Heart right ventricle (tissue), 16 donors: ENCODE measurements around the gene WDR20. TPM values are rescaled to one million over a fixed set of nuclear protein-coding genes. Genes with fewer than 3 reads are reported as not detected.

ENCODE experiments used
- ATAC-seq, 8 donors: fragments of 200-7000 bp; cut with Tn5 transposase; one replicate each; pipeline ENCODE4 v1.9.1; 2020; ENCODE audit warnings: mild to moderate bottlenecking in 8 of 8, moderate library complexity in 8 of 8, moderate number of reproducible peaks in 1 of 8
- DNase-seq, 2 donors: peaks; one replicate each; pipeline ENCODE4 v3.0.0-alpha.2; 2020
- H3K27ac ChIP-seq, 10 donors: fragments of 200-600 bp; sonication (generic) in 2 of 10; one replicate each; pipeline versions ENCODE4 v1.5.0 to v1.8.0; 2020 to 2022; ENCODE audit warnings: mild to moderate bottlenecking in 3 of 10
- H3K27me3 ChIP-seq, 7 donors: fragments of 200-600 bp; one replicate each; pipeline ENCODE4 v1.8.0; 2021 to 2022; ENCODE audit warnings: mild to moderate bottlenecking in 2 of 7
- H3K36me3 ChIP-seq, 9 donors: fragments of 200-600 bp; sonication (generic) in 1 of 9; one replicate each; pipeline versions ENCODE4 v1.5.0 to v1.8.0; 2020 to 2022; ENCODE audit warnings: mild to moderate bottlenecking in 2 of 9
- H3K4me1 ChIP-seq, 9 donors: fragments of 200-600 bp; sonication (generic) in 1 of 9; one replicate each; pipeline versions ENCODE4 v1.5.0 to v1.8.0; 2020 to 2022; ENCODE audit warnings: mild to moderate bottlenecking in 4 of 9
- H3K4me3 ChIP-seq, 10 donors: fragments of 200-600 bp; sonication (generic) in 2 of 10; one replicate each; pipeline versions ENCODE4 v1.5.0 to v1.8.0; 2020 to 2022; ENCODE audit warnings: mild to moderate bottlenecking in 7 of 10, moderate library complexity in 2 of 10
- H3K9me3 ChIP-seq, 11 donors: fragments of 200-600 bp in 10 of 11; sonication (generic) in 2 of 11; one replicate each; pipeline versions ENCODE4 v1.5.0 to v1.8.0; 2013 to 2022; ENCODE audit warnings: mild to moderate bottlenecking in 2 of 11, control low read depth in 1 of 11, moderate library complexity in 1 of 11
- WGBS, 2 donors: extraction: QIAGEN DNeasy Blood & Tissue Kit; methylation state at CpG; one replicate each; pipeline ENCODE4 v1.1.7; 2013; ENCODE audit warnings: inconsistent platforms in 1 of 2; 5-methylcytosine and 5-hydroxymethylcytosine counted together
- intact Hi-C, 10 donors: fragments of 100-400 bp; cut with DNase I; formaldehyde crosslinking; loops; one replicate each; pipeline versions ENCODE4 v1.11.1 to v1.14.2; 2022
- polyA plus RNA-seq, 2 donors: library from polyadenylated mRNA; stranded (reverse); fragments of 200-250 nt; gene quantifications; one replicate each; pipeline ENCODE4 v1.2.3, GENCODE V29; 2013
- total RNA-seq, 10 donors: library from RNA; stranded (reverse); fragmentation: NEBNext Ultra II Directional in 3 of 10; extraction: Animal tissue kit (Norgen Biotek cat#: 25700) in 3 of 10; gene quantifications; one replicate each; pipeline versions ENCODE4 v1.2.1 to v1.2.4, GENCODE V29; 2021 to 2023
- TF ChIP-seq, protein P1 (sequence below), 9 donors: fragments of 200-600 bp; sonication (generic) in 2 of 9; IDR thresholded peaks; one replicate each; pipeline versions ENCODE4 v1.5.0 to v1.8.0; 2021 to 2022; ENCODE audit warnings: antibody characterized with exemption in 9 of 9, mild to moderate bottlenecking in 5 of 9, moderate library complexity in 1 of 9
- donor health status: Arrhythmogenic right ventricular cardiomyopathy.
- donor health status: ischemic (EF 13 %, LVEDD 7.1; RV severe dilation, severe dysfunction).
- donor health status: healthy with polysubstance abuse.
- donor health status: DM: no; HTN: yes; CAD: no.
- donor health status: DM: no; HTN: no; CAD: no.
- donor health status: ischemic (EF 25% LVEDD 6.9; RV normal size, moderate dysfunction).
- donor health status: ischemic (EF 25% LVEDD 5.7; RV mildly dilated, moderate dysfunction).
- donor health status: healthy.
- donor health status: DM: yes; HTN: yes; CAD: no.
- donor health status: Ischemic cardiomyopathy.
- donor health status: ischemic (EF 35%, LVEDD 5.7; RV mildly dilated, moderate dysfunction).
- donor health status: nonischemic (EF 11% LVEDD 7.7; RV severe dilation, severe dysfunction).
- donor health status: DM: yes; HTN: yes; CAD: no.
- donor health status: PGD.
- donor health status: ischemic (EF 29% LVEDD 5.4; RV normal size, mild dysfunction).
- donor health status: nonischemic (EF 23%, LVEDD 6.1; RV moderate dilation, normal function).

The WDR20 gene
- total and polyA plus RNA-seq, 12 donors = 10.7 to 28.0 (median 20.5) TPM

DNA sequence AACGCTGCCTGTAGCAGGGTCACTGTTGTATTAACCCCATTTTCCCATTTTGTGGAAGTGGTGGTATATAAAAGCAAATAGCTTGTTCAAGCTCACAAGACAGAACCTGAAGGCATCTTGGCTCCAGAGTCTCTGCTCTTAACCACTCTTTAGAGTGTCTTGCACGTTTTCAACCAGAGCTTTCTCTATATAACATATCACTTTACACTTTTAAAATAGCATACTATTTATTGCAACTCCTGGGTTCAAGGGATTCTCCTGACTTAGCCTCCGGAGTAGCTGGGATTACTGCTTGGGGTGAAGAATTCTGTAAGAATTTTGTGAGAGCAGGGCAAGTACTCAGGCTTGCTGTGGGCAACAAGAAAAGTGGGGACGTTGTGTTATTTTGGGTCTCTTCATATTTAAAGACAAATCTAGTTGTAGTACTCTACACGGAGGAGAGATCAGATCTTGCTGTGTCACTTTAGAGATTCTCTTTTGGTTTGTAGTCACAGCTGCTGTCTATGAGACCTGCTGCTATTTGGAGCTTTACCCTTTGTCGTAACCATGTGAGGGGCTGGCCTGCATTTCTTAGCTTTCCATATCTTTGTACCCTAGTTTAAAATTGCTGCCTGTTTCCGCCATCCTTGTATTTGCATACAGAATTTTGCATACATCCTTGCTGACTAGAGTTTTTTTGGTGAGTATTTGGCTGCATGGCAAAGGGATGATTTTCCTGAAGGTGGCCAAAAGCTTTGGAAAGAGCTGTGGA is 40.7 kb downstream of the WDR20 start:
- TF ChIP-seq, protein P1, sequence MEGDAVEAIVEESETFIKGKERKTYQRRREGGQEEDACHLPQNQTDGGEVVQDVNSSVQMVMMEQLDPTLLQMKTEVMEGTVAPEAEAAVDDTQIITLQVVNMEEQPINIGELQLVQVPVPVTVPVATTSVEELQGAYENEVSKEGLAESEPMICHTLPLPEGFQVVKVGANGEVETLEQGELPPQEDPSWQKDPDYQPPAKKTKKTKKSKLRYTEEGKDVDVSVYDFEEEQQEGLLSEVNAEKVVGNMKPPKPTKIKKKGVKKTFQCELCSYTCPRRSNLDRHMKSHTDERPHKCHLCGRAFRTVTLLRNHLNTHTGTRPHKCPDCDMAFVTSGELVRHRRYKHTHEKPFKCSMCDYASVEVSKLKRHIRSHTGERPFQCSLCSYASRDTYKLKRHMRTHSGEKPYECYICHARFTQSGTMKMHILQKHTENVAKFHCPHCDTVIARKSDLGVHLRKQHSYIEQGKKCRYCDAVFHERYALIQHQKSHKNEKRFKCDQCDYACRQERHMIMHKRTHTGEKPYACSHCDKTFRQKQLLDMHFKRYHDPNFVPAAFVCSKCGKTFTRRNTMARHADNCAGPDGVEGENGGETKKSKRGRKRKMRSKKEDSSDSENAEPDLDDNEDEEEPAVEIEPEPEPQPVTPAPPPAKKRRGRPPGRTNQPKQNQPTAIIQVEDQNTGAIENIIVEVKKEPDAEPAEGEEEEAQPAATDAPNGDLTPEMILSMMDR (IDR thresholded peaks at IDR 0.05) = no peak
- WGBS, 2 donors = 47 to 54% methylated on average over 7 of the region's 7 CpGs
- Histone ChIP-seq H3K9me3 (no peaks in the 10 kb centered on the region), H3K36me3 (peaks cover 0 to 7% (median 0%) of the 10 kb centered on the region in 9 donors), H3K4me3 (no peak overlapping the region), H3K27me3 (no peaks in the 10 kb centered on the region), H3K4me1 (peaks cover 0 to 57% (median 27%) of the 10 kb centered on the region in 9 donors), H3K27ac (no peak overlapping the region)
- ATAC-seq (no peak), DNase-seq (no peak)
- intact Hi-C loops = no loop called here

DNA sequence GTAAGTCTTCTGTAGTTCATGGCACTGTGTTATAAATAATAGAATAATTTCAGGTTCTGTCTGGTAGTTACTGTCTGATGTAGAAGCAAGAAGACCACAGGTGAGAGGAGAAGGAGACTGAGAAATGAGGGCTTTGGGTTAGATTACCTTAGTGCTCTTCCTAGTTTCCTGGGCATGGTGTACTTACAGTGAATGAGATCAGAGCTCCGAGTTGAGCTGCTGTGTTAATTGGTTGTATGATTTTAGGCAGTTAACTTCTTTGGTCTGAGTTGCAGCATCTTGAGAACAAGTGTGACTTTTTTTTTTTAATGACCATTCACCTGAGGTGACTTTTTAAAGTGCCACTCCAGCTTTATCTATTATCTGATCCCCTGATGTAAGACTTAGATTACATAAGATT is 41.5 kb downstream of the WDR20 start:
- H3K27ac ChIP-seq = no peak overlapping the region
- no peak for DNase-seq
- no peaks in the 10 kb centered on the region for H3K27me3 ChIP-seq
- H3K9me3 ChIP-seq = no peaks in the 10 kb centered on the region
- 70 to 73% methylated on average over 1 of the region's 1 CpG for WGBS, 2 donors
- TF ChIP-seq, protein P1 (IDR thresholded peaks at IDR 0.05) = no peak
- no peak overlapping the region for H3K4me3 ChIP-seq
- peaks cover 0 to 7% (median 0%) of the 10 kb centered on the region in 9 donors for H3K36me3 ChIP-seq
- no peak for ATAC-seq
- intact Hi-C loops = no loop called here
- peaks cover 0 to 61% (median 32%) of the 10 kb centered on the region in 9 donors for H3K4me1 ChIP-seq

DNA sequence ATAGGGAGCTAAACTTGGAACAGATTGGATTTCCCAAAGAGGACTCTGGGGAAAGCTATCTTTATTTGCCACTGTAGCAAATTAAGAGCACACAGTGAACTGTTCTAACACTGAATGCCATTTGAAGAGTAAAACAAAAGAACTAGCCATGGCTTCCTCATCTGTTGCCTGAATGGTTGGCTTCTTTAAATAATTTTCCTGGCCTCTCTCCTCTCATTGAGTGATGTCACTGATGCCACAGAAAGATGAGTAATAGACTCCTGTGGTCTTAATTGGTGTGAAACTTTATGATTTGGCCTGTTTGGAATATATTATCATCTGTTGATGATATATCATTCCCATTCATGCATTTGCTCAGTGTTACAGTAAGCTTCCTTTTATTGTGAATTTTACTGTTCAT is 42.5 kb downstream of the WDR20 start:
- no peak overlapping the region for H3K27ac ChIP-seq
- intact Hi-C loops = no loop called here

DNA sequence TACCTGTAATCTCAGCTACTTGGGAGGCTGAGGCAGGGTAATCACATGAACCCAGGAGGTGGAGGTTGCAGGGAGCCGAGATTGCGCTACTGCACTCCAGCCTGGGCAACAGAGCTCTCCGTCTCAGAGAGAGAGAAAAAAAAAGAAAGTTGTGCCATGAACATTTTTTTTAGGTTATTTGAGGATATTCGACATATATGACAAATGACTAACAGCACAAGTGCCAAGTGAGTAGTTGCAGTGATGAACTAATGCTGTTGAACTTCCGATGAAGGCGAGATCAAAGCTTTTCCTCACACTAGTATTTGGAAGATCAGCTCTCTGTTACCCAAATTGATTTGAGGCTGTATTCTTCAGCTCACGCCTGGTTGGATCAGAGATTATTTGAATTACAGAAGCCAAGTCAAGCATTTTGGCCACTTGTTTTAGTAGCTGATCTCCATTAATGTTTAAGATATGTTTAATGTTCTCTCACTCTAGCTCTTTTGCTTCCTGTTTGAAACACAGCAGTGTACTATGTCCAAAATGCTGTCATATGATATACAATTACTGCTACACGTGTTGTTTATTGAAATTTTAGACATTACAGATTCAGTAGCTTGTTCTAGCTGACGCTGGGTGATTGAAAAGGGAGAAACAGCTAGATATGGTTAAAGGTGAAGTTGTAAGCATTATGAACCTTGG is 43.4 kb downstream of the WDR20 start:
- Histone ChIP-seq H3K27ac (no peak overlapping the region), H3K27me3 (no peaks in the 10 kb centered on the region), H3K4me1 (peaks cover 0 to 69% (median 50%) of the 10 kb centered on the region in 9 donors), H3K4me3 (no peak overlapping the region), H3K36me3 (peaks cover 0 to 7% (median 0%) of the 10 kb centered on the region in 9 donors), H3K9me3 (no peaks in the 10 kb centered on the region)
- ATAC-seq (no peak), DNase-seq (no peak)
- TF ChIP-seq, protein P1 (IDR thresholded peaks at IDR 0.05) = no peak
- intact Hi-C loops = no loop called here
- WGBS, 2 donors = 74 to 83% methylated on average over 9 of the region's 9 CpGs

More for the DNA sequence above, 42.5 kb downstream of the WDR20 start:
- H3K27me3 ChIP-seq = no peaks in the 10 kb centered on the region
- H3K36me3 ChIP-seq = peaks cover 0 to 7% (median 0%) of the 10 kb centered on the region in 9 donors
- no peaks in the 10 kb centered on the region for H3K9me3 ChIP-seq
- TF ChIP-seq, protein P1 (IDR thresholded peaks at IDR 0.05) = no peak
- DNase-seq = no peak
- H3K4me3 ChIP-seq = no peak overlapping the region
- H3K4me1 ChIP-seq = peaks cover 0 to 69% (median 41%) of the 10 kb centered on the region in 9 donors
- ATAC-seq = no peak
